Duodenal mucosa (tissue), 2 donors: Measurements from ENCODE around the gene ADGRD2.
"Not testable (repeated sequence)": the region's sequence is repeated elsewhere in the genome, so short reads cannot be mapped to it uniquely, and the experiment has no call there.

Experiments
- H3K27ac ChIP-seq: one replicate; pipeline ENCODE4 v1.7.0; 2013; ENCODE audit warnings: low read depth, low read length
- H3K27me3 ChIP-seq, 2 donors: one replicate each; pipeline ENCODE4 v1.7.0; 2013; ENCODE audit warnings: low read length in 2 of 2, control low read depth in 1 of 2; ENCODE audit not compliant: insufficient read depth in 2 of 2, control insufficient read depth in 1 of 2
- H3K36me3 ChIP-seq, 2 donors: one replicate each; pipeline ENCODE4 v1.7.0; 2013; ENCODE audit warnings: low read length in 2 of 2, control low read depth in 1 of 2; ENCODE audit not compliant: insufficient read depth in 2 of 2, control insufficient read depth in 1 of 2
- H3K4me1 ChIP-seq, 2 donors: one replicate each; pipeline ENCODE4 v1.7.0; 2013; ENCODE audit warnings: low read length in 2 of 2, control low read depth in 1 of 2; ENCODE audit not compliant: insufficient read depth in 2 of 2, control insufficient read depth in 1 of 2
- H3K4me3 ChIP-seq, 2 donors: one replicate each; pipeline ENCODE4 v1.7.0; 2013; ENCODE audit warnings: low read length in 2 of 2, low read depth in 1 of 2
- H3K9ac ChIP-seq, 2 donors: one replicate each; pipeline ENCODE4 v1.7.0; 2013; ENCODE audit warnings: low read length in 2 of 2, low read depth in 1 of 2
- H3K9me3 ChIP-seq, 2 donors: one replicate each; pipeline ENCODE4 v1.7.0; 2013; ENCODE audit warnings: low read length in 2 of 2, control low read depth in 1 of 2; ENCODE audit not compliant: control insufficient read depth in 1 of 2

Gene ADGRD2

DNA sequence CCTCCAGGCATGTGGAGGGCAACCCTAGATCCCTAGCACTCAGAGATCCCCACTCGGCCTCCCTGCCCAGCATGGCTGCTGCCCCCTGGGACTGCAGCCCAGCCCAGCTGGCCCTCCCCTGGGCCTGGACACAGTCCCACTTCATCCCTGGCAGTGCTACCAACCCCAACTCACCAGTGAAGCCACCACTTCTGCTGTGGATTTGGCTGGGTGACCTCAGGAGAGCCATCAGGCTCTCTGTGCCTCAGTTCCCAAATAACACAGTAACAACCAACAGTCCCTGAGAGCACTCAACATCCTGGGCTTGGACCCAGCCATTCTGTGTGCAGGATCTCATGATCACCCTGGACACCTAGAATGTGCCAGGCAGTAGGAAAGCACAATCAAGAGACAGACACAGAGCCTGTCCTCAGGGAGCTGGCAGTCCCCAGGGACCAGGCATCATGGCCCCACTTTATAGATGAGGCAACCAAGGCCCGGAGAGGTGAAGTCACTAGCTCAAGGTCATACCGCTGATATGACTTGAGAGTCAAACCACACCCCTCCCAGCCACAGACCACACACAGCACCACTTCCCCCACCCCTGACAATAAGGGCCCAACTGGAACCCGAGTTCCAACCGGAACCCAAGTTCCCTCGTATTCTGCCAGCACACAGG is 30.3 kb upstream of the ADGRD2 start:
- H3K4me3 ChIP-seq: no peak overlapping the region
- H3K27me3 ChIP-seq: peaks cover 0 to 5% of the 10 kb centered on the region in 2 donors
- H3K9me3 ChIP-seq: no peaks in the 10 kb centered on the region
- no peaks in the 10 kb centered on the region for H3K36me3 ChIP-seq
- H3K27ac ChIP-seq: no peak overlapping the region
- no peak overlapping the region for H3K9ac ChIP-seq
- no peaks in the 10 kb centered on the region for H3K4me1 ChIP-seq

DNA sequence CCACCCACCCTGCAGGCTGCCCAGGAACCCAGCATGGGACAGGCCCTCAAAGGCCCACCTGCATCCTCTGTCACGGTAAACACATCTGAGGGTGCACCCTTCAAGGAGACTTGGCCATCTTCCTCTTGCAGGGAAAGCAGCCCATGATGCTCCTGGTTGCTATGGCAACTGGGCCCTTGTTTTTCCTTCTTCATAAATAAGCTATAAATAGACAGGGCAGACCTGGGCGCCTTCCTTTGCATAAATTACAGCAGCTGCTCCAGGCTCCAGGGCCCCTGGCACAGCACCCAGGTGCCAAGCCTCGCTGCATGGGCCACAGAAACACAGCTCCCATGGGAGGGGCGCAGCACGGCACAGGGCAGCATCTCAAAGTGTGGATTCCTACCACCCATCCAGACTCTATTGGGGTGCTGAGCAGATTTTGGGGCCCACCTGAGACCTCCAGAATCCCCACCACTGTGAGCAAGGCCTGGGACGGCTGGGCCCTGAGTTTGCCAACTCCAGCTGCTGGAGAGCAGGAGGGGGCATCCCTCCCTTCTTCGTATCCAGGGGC is 29.2 kb upstream of the ADGRD2 start:
- Histone ChIP-seq H3K4me3 (no peak overlapping the region), H3K4me1 (no peaks in the 10 kb centered on the region), H3K9ac (no peak overlapping the region), H3K27ac (no peak overlapping the region), H3K9me3 (no peaks in the 10 kb centered on the region), H3K36me3 (no peaks in the 10 kb centered on the region), H3K27me3 (peaks cover 0 to 5% of the 10 kb centered on the region in 2 donors)

DNA sequence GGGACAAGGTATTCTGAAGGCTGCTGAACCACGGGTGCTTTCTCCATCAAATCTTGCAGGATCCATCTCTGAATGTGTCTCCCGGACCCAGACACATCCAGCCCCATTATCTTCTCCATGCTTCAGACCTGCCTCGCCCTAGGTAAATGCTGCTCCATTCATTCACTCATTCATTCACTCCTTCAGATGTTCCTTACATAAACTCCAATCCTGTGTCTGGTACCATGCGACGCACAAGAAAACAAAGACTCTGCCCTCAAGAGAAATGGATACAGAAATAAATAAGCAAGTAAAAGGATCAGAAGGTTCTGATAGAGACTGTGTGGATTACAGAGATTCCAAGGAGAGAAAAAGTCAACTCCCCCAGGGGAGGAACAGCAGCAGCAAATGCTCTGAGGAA is 27.1 kb upstream of the ADGRD2 start:
- no peak overlapping the region for H3K9ac ChIP-seq
- H3K36me3 ChIP-seq: no peaks in the 10 kb centered on the region
- H3K9me3 ChIP-seq: no peaks in the 10 kb centered on the region
- H3K4me1 ChIP-seq: no peaks in the 10 kb centered on the region
- H3K27ac ChIP-seq: no peak overlapping the region
- H3K27me3 ChIP-seq: peaks cover 0 to 5% of the 10 kb centered on the region in 2 donors
- no peak overlapping the region for H3K4me3 ChIP-seq

DNA sequence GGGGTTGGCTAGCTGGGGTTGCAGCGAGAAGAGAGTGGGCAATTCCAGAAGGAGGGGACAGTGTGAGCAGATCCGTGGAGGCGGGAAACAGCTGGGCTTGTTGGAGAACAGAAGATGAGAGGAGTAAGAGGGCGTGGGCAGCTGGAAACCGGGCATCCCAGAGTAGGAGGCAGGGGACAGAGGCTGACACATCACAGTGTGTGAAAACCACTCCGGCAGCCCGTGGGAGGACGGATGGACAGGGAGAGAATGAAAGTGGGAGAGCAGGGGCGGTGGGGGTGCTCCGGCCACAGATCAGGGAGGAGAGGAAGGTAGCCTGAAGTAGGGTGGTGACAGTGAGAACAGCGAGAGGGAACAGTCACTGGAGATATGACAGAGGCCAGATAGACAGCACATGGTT is 26.7 kb upstream of the ADGRD2 start:
- Histone ChIP-seq H3K4me3 (no peak overlapping the region), H3K4me1 (no peaks in the 10 kb centered on the region), H3K9me3 (no peaks in the 10 kb centered on the region), H3K27ac (no peak overlapping the region), H3K36me3 (no peaks in the 10 kb centered on the region), H3K27me3 (peaks cover 0 to 5% of the 10 kb centered on the region in 2 donors), H3K9ac (no peak overlapping the region)

DNA sequence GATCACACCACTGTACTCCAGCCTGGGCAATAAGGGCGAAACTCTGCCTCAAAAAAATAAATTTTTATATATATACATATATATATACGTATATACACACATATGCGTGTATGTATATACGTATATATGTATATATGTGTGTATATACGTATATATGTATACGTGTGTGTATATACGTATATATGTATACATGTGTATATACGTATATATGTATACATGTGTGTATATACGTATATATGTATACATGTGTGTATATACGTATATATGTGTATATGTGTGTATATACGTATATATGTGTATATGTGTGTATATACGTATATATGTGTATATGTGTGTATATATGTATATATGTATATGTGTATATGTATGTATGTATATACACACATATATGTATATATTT is 24.5 kb upstream of the ADGRD2 start:
- not testable (repeated sequence) for H3K36me3 ChIP-seq, H3K4me3 ChIP-seq, H3K9me3 ChIP-seq

DNA sequence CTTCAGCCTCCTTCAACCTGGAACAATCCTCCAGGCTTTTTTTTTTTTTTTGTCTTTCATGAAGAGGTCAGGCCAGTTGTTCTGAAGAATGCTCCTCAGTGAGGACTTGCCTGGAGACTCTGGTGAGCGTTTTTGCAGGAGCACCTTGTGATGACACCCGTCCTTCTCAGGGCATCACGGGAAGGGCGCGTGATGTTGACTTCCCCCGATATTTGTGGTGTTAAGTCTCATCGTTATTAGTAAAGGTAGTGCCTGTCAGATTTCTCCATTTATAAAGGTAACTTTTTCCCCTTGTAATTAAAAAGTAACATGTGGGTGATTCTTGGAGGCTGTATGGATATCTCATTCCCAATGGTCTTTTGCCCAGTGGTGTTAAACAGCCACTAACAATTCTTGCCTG is 23.9 kb upstream of the ADGRD2 start:
- no peak overlapping the region for H3K27ac ChIP-seq
- H3K9me3 ChIP-seq: no peaks in the 10 kb centered on the region
- peaks cover 0 to 5% of the 10 kb centered on the region in 2 donors for H3K27me3 ChIP-seq
- H3K4me3 ChIP-seq: no peak overlapping the region
- H3K9ac ChIP-seq: no peak overlapping the region
- H3K4me1 ChIP-seq: no peaks in the 10 kb centered on the region
- H3K36me3 ChIP-seq: no peaks in the 10 kb centered on the region

More for the DNA sequence above, 24.5 kb upstream of the ADGRD2 start:
- not testable (repeated sequence) for H3K27me3 ChIP-seq, H3K9ac ChIP-seq, H3K4me1 ChIP-seq, H3K27ac ChIP-seq

DNA sequence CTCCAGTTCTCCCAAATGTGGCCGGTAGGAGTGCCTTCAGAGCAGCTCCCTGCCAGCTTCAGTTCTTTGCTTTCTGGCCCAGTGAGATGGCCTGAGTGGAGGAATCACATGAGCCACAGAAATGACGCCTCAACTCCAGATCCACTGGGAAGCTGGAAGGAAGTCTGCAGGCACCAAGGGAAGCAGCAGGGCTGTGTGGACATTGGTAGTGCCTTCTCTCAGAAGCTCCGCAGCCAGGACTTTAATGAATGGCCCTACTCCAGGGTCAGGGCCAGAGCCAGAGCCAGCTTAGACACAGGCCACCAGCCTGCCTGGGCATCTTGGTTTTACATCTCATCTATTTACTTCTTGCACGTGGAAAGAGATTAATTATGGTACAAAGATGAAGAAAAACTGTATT is 23.0 kb upstream of the ADGRD2 start:
- H3K4me1 ChIP-seq: no peaks in the 10 kb centered on the region
- no peak overlapping the region for H3K27ac ChIP-seq

DNA sequence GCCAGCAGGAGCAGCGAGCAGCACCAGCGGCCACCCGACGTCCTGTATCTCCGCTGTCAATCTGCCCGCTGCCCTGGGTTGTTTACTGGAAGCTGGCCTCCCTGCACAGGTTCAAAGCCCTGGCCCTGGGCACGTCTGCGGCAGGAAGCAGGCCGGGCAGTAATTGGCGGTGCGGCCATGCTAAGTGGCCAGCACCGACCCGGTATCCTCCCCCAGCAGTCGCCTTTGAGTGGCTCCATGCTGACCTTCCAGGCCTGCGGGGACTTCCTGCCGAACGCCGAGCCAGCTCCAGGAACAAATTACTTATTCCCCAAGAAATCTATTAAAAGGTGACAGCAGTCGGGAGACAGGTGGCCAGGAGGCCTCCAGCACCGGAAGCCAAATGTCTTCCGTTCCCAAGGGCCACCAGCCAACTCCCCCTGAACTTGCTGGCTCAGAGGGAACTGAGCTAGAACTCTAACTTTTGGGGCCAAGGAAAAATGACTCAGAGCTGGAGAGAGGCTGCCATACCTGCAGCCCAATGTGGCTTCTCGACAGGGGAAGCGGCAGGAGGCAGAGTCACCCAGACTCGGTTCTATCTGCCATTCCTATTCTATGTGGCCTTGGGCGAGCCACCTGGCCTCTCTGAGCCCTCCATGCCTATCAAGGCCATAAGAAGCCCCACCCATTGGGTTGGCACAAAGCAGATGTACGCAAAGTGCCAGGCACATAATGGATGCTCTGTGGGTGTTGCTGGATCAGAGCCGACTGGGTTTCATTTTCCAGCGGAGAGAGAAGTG is 21.3 kb upstream of the ADGRD2 start:
- H3K9me3 ChIP-seq: no peaks in the 10 kb centered on the region
- no peak overlapping the region for H3K27ac ChIP-seq
- H3K4me1 ChIP-seq: no peaks in the 10 kb centered on the region
- H3K4me3 ChIP-seq: no peak overlapping the region
- H3K36me3 ChIP-seq: no peaks in the 10 kb centered on the region
- peaks cover 0 to 3% of the 10 kb centered on the region in 2 donors for H3K27me3 ChIP-seq
- no peak overlapping the region for H3K9ac ChIP-seq

More for the DNA sequence above, 23.0 kb upstream of the ADGRD2 start:
- H3K9me3 ChIP-seq: no peaks in the 10 kb centered on the region
- no peak overlapping the region for H3K9ac ChIP-seq
- H3K4me3 ChIP-seq: no peak overlapping the region
- H3K36me3 ChIP-seq: no peaks in the 10 kb centered on the region
- H3K27me3 ChIP-seq: peaks cover 0 to 5% of the 10 kb centered on the region in 2 donors

DNA sequence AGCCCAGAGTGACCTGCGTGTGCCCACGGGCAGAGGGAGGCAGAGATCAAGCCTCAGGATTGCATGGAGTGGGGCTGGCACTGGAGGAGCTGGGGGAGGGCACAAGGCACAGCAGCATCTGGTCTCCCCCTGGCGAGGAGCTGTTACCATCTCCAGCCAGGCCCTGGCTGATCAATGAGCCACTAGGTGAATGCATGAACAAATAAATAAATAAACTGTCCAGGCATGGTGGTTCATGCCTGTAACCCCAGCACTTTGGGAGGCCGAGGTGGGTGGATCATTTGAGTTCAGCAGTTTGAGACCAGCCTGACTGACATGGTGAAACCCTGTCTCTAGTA is 20.8 kb upstream of the ADGRD2 start:
- Histone ChIP-seq H3K27ac (no peak overlapping the region), H3K4me3 (no peak overlapping the region), H3K36me3 (no peaks in the 10 kb centered on the region), H3K27me3 (no peaks in the 10 kb centered on the region), H3K9ac (no peak overlapping the region), H3K4me1 (no peaks in the 10 kb centered on the region), H3K9me3 (no peaks in the 10 kb centered on the region)

DNA sequence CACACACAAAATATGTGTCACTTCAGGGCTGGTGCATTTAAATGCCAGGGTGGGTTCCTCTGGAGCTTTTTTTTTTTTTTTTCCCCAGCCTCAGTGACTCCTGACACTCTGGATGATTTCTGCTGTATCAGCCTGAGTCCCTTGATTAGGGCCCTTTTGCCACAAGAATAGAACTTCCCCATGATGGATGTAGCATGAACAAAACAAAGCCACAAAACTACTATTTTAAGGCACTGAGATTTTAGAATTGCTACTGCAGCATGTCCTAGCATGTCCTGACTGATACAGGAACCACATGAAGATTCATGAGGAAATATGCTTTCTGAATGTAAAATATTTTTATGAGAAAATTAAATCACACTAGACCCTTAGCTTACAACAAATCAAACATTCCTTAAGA is 13.9 kb upstream of the ADGRD2 start:
- H3K9me3 ChIP-seq: no peaks in the 10 kb centered on the region
- no peak overlapping the region for H3K27ac ChIP-seq
- H3K9ac ChIP-seq: no peak overlapping the region
- peaks cover 0 to 4% of the 10 kb centered on the region in 2 donors for H3K27me3 ChIP-seq
- H3K4me1 ChIP-seq: no peaks in the 10 kb centered on the region
- no peak overlapping the region for H3K4me3 ChIP-seq
- no peaks in the 10 kb centered on the region for H3K36me3 ChIP-seq
